Ovary (tissue), 9 donors: ENCODE data around the gene CACNA2D3. TPM values are rescaled to one million over a fixed set of nuclear protein-coding genes. Genes with fewer than 3 reads are reported as not detected.

Experiments
- DNase-seq, 5 donors: peaks; one replicate each; pipeline ENCODE4 v3.0.0-alpha.2; 2019 to 2020
- H3K27ac ChIP-seq, 2 donors: fragments of 200-600 bp; one replicate each; pipeline versions ENCODE4 v1.5.1 to v1.8.0; 2019 to 2022
- H3K27me3 ChIP-seq: fragments of 200-600 bp; one replicate; pipeline ENCODE4 v1.8.0; 2022
- H3K36me3 ChIP-seq: fragments of 200-600 bp; sonication (generic); one replicate; pipeline ENCODE4 v1.5.1; 2019
- H3K4me1 ChIP-seq: one replicate; pipeline ENCODE4 v1.8.1; 2013; ENCODE audit warnings: mild to moderate bottlenecking, moderate library complexity; ENCODE audit not compliant: insufficient read depth
- H3K4me3 ChIP-seq: fragments of 200-600 bp; sonication (generic); one replicate; pipeline ENCODE4 v1.5.1; 2017
- H3K9me3 ChIP-seq, 2 donors: fragments of 200-600 bp in 1 of 2; sonication (generic) in 1 of 2; one replicate each; pipeline versions ENCODE4 v1.5.1 to v1.8.1; 2013 to 2019; ENCODE audit warnings: mild to moderate bottlenecking in 1 of 2, moderate library complexity in 1 of 2
- CTCF ChIP-seq, 3 donors: fragments of 450-650 bp in 2 of 3; fragments of 200-600 bp in 1 of 3; IDR thresholded peaks; one replicate each; pipeline versions ENCODE4 v1.5.1 to v1.8.0; 2016 to 2022; ENCODE audit warnings: antibody characterized with exemption in 3 of 3, mild to moderate bottlenecking in 1 of 3
- EP300 ChIP-seq: sonication (generic); formaldehyde crosslinking; IDR thresholded peaks from one replicate; pipeline ENCODE4 v1.6.1; 2017; ENCODE audit warnings: antibody characterized with exemption
- POLR2A ChIP-seq: fragments of 450-650 bp; IDR thresholded peaks from one replicate; pipeline ENCODE4 v1.6.1; 2017; ENCODE audit warnings: antibody characterized with exemption, mild to moderate bottlenecking, moderate library complexity
- WGBS, 3 donors: extraction: QIAGEN DNeasy Blood & Tissue Kit in 1 of 3; methylation state at CpG; one replicate each; pipeline versions ENCODE4 v1.1.5 to v1.1.7; 2013 to 2017; 5-methylcytosine and 5-hydroxymethylcytosine counted together
- intact Hi-C, 4 donors: fragments of 100-400 bp; cut with DNase I; formaldehyde crosslinking; loops; one replicate each; pipeline versions ENCODE4 v1.11.0 to v1.15.1; 2022 to 2023
- polyA plus RNA-seq, 2 donors: library from polyadenylated mRNA; stranded (reverse); fragments of 200-250 nt in 1 of 2; fragments of 350-450 nt in 1 of 2; fragmentation: Illumina TruSeq in 1 of 2; extraction: RNeasy Lipid Tissue Mini Kit (QIAGEN cat#74804) in 1 of 2; gene quantifications; one replicate each; pipeline ENCODE4 v1.2.3, GENCODE V29; 2013 to 2014
- total RNA-seq, 7 donors: library from RNA; depleted of rRNA in 2 of 7; stranded (reverse); fragments of >200 nt in 2 of 7; fragmentation: NEBNext Ultra II Directional in 3 of 7; extraction: Animal tissue kit (Norgen Biotek cat#: 25700) in 3 of 7; gene quantifications; one replicate each; pipeline versions ENCODE4 v1.1.0 to v1.2.4, GENCODE V29; 2016 to 2023
- donor health status: DM: no; HTN: no; CAD: no; lungs with moderate emphysema.
- donor health status: DM: no; HTN: no; CAD: no.
- donor health status: Bipolar disorder and iron deficiency.
- donor health status: DM: yes; HTN: yes; CAD: no.
- donor health status: DM: no; HTN: no; CAD: no.
- donor health status: DM: yes; HTN: yes; CAD: no.

CACNA2D3 gene
- total and polyA plus RNA-seq, 9 donors = 2.0 to 10.1 (median 4.7) TPM

- Histone ChIP-seq H3K27me3 (no peaks in the 10 kb centered on the region), H3K36me3 (no peaks in the 10 kb centered on the region), H3K4me1 (no peaks in the 10 kb centered on the region), H3K4me3 (no peak overlapping the region), H3K27ac (no peak overlapping the region), H3K9me3 (no peaks in the 10 kb centered on the region)
- DNase-seq = no peak
- TF ChIP-seq CTCF (IDR thresholded peaks at IDR 0.05) = no peak
- no peak for TF ChIP-seq POLR2A
- no peak for TF ChIP-seq EP300
- intact Hi-C loops = no loop called here
- WGBS, 3 donors = 49 to 58% (median 51%) methylated on average over 5 of the region's 5 CpGs
Measured at GRCh38 chr3:54954022-54954421, 831.7 kb downstream of the CACNA2D3 start.

- TF ChIP-seq EP300 = no peak
- TF ChIP-seq CTCF (IDR thresholded peaks at IDR 0.05) = no peak
- TF ChIP-seq POLR2A = no peak
- DNase-seq = no peak
- WGBS, 3 donors = 84 to 94% (median 90%) methylated on average over 5 of the region's 5 CpGs
- H3K4me3 ChIP-seq = no peak overlapping the region
- H3K27me3 ChIP-seq = no peaks in the 10 kb centered on the region
- no peaks in the 10 kb centered on the region for H3K9me3 ChIP-seq
- H3K4me1 ChIP-seq = no peaks in the 10 kb centered on the region
- H3K36me3 ChIP-seq = no peaks in the 10 kb centered on the region
- H3K27ac ChIP-seq = no peak overlapping the region
- intact Hi-C loops = no loop called here
Measured at GRCh38 chr3:54954521-54954920, 832.2 kb downstream of the CACNA2D3 start.

GRCh38 chr3:54955496-54955895, 833.1 kb downstream of the CACNA2D3 start:
- H3K4me3 ChIP-seq = no peak overlapping the region
- intact Hi-C loops = no loop called here
- no peaks in the 10 kb centered on the region for H3K9me3 ChIP-seq
- H3K36me3 ChIP-seq = no peaks in the 10 kb centered on the region
- no peaks in the 10 kb centered on the region for H3K27me3 ChIP-seq
- TF ChIP-seq CTCF (IDR thresholded peaks at IDR 0.05) (no peak), POLR2A (no peak), EP300 (no peak)
- WGBS, 3 donors = 90 to 92% (median 92%) methylated on average over 3 of the region's 3 CpGs
- H3K4me1 ChIP-seq = no peaks in the 10 kb centered on the region
- DNase-seq = no peak
- H3K27ac ChIP-seq = no peak overlapping the region

GRCh38 chr3:54955941-54956340, 833.6 kb downstream of the CACNA2D3 start:
- 91 to 93% (median 92%) methylated on average over 6 of the region's 6 CpGs for WGBS, 3 donors
- H3K9me3 ChIP-seq = no peaks in the 10 kb centered on the region
- DNase-seq = no peak
- no peak overlapping the region for H3K27ac ChIP-seq
- intact Hi-C loops = no loop called here
- no peaks in the 10 kb centered on the region for H3K27me3 ChIP-seq
- H3K4me3 ChIP-seq = no peak overlapping the region
- H3K36me3 ChIP-seq = no peaks in the 10 kb centered on the region
- TF ChIP-seq CTCF (IDR thresholded peaks at IDR 0.05) = no peak
- no peak for TF ChIP-seq EP300
- no peak for TF ChIP-seq POLR2A
- H3K4me1 ChIP-seq = no peaks in the 10 kb centered on the region

GRCh38 chr3:54957711-54958110, 835.4 kb downstream of the CACNA2D3 start:
- Histone ChIP-seq H3K4me3 (no peak overlapping the region), H3K27me3 (no peaks in the 10 kb centered on the region), H3K9me3 (no peaks in the 10 kb centered on the region), H3K36me3 (no peaks in the 10 kb centered on the region), H3K4me1 (no peaks in the 10 kb centered on the region), H3K27ac (no peak overlapping the region)
- intact Hi-C loops = no loop called here
- TF ChIP-seq POLR2A (no peak), CTCF (IDR thresholded peaks at IDR 0.05) (no peak), EP300 (no peak)
- no peak for DNase-seq
- 84 to 89% (median 88%) methylated on average over 4 of the region's 4 CpGs for whole genome bisulfite sequencing, 3 donors
